Prostate gland (tissue), 2 donors: ENCODE results near the gene ELP1.

Source experiments
- CTCF ChIP-seq, 4 experiments: fragments of 200-600 bp in 2 of 4; fragments of 450-650 bp in 2 of 4; sonication (generic) in 2 of 4; IDR thresholded peaks; 1 replicate in 3 of 4; 2 replicates in 1 of 4; pipeline ENCODE4 v1.5.1; 2016 to 2019; ENCODE audit warnings: antibody characterized with exemption in 4 of 4, mild to moderate bottlenecking in 2 of 4, moderate library complexity in 2 of 4
- POLR2A ChIP-seq: fragments of 450-650 bp; IDR thresholded peaks from one replicate; pipeline ENCODE4 v1.6.1; 2016; ENCODE audit warnings: antibody characterized with exemption, mild to moderate bottlenecking
- POLR2AphosphoS5 ChIP-seq: sonication (generic); formaldehyde crosslinking; IDR thresholded peaks from one replicate; pipeline ENCODE4 v1.6.1; 2017; ENCODE audit warnings: antibody characterized with exemption

- TF ChIP-seq CTCF (IDR thresholded peaks at IDR 0.05) (no peak), POLR2AphosphoS5 (no peak), POLR2A (no peak)
Measured at GRCh38 chr9:108844856-108845255, 89.1 kb downstream of the ELP1 start.
